GM19468 (cell line): ENCODE measurements around the gene CNTNAP4.

Experiments used
- ATAC-seq: cut with Tn5 transposase; IDR thresholded peaks from one replicate; pipeline ENCODE4 v1.9.1; 2021; ENCODE audit warnings: mild to moderate bottlenecking, moderate library complexity, moderate number of reproducible peaks; ENCODE audit not compliant: unreplicated experiment; ENCODE audit errors: extremely low read depth

The CNTNAP4 gene

GRCh38 chr16:76303637-76304314 lies 26.6 kb downstream of the CNTNAP4 start:
- ATAC-seq = no peak

DNA sequence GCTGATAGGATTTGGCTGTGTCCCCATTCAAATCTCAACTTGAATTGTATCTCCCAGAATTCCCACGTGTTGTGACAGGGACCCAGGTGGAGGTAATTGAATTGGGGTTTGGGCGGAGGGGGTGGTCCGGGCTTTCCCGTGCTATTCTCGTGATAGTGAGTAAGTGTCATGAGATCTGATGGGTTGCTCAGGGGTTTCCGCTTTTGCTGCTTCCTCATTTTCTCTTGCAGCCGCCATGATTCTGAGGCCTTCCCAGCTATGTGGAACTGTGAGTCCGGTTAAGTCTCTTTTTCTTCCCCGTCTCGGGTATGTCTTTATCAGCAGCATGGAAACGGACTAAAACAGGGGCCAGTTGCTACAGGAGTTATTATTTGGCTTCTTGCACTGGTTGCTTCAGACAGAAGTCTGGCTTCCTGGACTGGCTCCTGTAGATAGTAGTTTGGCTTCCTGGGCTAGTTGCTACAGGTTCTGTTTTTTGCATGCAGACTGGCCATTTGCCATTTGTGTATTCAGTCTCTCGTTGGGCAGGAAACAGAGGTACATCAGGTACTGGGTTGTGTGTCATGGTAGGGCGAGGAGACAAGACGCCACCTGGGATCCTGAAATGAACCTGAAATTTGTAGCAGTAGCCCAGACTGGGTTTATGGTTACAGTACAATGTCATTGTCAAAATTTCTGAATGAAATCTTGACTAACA lies 32.6 kb downstream of the CNTNAP4 start:
- ATAC-seq = no peak

GRCh38 chr16:76311260-76311659 lies 34.1 kb downstream of the CNTNAP4 start:
- no peak for ATAC-seq

- ATAC-seq = no peak
Measured at GRCh38 chr16:76318565-76318964, 41.4 kb downstream of the CNTNAP4 start.

- no peak for ATAC-seq
Measured at GRCh38 chr16:76329106-76329505, 51.9 kb downstream of the CNTNAP4 start.

DNA sequence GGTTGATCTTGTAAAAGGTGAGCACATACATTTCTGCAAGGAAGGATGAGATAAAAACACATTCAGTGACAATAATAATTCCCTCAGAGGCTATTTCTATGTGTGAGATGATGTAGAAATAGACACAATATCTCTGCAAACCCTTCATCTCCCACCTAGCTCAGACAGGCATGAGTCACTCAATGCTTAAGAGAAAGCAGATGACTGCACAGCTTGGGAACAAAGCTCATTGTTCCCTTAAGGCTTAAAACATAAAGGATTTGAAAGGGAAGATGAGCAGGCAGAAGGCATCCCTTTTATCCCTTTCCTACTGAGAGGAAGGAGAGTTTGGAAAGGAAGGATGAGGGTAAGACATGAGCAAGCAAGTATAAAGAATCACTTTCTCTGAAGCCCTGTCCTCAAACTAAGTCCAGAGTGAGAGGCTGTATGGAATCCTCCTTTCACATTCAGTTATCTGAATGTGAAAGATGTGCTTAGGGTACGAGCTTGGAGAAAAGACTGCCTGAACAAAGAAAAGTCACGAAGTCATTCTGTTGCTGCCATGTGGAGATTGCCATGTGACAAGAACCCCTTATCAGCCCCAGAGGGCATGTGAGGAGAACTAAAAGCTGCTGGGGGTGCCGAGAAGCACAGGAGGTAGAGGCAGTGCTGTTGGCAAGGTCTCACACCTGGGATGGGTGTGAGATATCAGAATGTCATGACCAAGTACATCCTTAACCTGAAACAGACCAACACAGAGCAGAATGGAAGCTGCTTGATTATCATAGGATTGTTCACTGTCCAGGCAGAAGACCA lies 58.2 kb downstream of the CNTNAP4 start:
- no peak for ATAC-seq

- no peak for ATAC-seq
Measured at GRCh38 chr16:76336112-76336511, 58.9 kb downstream of the CNTNAP4 start.

DNA sequence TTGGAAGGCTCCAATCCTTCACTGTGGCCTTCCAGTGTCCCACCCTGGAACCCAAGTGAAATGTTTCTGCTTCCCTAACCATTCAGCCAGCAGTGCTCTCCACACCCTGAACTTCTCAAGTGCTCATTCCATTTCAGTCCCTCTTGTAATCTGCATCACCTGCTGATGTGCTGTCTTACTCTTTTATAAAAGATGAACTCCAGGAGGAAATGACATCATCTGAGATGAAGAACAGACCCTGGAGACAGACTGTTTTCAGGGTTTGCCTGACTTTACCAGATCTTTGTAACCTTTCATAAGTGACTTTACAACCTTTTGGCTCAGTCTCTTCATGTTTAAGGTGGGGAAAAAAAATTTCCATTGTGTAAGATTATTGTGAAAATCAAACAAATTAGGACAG lies 61.3 kb downstream of the CNTNAP4 start:
- ATAC-seq = no peak

DNA sequence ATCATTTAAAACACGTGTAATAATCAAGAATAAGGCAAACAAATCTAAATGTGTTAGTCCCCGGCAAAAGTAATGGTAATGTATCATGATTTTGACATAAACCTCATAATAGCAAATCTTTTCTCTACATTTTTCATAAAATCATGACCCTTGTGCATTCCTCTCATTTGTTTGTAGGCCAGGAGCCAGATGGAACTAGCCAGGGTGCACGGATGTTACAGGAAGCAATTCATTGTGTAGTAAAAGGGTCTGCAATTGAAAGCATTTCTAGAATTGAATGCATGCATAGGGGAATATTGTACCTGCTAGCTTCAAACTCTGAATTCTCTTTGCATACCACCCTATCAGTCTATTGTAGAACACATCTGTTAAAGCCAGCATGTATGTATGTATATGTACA lies 66.6 kb downstream of the CNTNAP4 start:
- no peak for ATAC-seq

DNA sequence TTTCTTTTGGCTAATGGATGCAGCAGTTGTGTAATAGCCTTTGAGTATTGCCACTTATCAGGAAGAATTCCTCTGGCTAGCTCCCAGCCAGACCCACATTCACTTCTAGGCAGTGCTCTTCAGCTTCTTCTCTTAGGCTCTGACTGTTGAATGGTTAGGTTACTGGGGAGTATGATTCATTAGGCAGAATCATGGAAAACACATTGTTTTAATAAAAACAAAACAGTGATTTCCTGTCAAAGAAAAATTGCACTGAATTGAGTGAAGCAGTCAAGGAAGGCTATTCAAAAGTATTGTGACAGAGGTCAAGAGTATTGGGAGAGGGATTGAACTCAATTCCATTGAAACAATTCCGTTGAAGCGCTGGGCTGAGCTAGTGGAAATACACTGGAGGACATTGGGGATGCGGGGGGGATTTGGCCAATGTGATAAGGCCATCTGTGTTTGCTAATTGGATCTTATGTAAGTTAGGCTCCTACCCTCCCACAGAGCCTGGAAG lies 68.0 kb downstream of the CNTNAP4 start:
- ATAC-seq = no peak

- no peak for ATAC-seq
Measured at GRCh38 chr16:76346210-76346609, 69.0 kb downstream of the CNTNAP4 start.

DNA sequence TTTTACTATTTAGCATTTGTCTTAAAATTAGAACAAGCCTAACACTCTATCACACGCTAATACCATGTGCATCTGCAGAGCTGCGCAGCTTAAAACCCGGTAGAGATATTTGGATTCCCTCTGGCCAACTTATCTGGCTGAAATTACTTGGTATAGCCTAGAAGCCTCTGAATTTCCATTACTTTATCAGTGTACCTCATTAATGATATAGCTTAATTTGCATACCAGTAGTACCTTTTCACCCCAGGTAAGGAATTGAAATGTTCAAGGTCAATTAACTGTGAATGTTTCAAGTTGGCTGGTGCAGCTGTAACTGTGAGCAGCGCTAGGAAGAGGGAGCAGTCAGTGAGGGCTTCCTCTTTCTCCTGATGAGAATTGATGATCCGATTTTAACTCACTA lies 74.2 kb downstream of the CNTNAP4 start:
- ATAC-seq = no peak

DNA sequence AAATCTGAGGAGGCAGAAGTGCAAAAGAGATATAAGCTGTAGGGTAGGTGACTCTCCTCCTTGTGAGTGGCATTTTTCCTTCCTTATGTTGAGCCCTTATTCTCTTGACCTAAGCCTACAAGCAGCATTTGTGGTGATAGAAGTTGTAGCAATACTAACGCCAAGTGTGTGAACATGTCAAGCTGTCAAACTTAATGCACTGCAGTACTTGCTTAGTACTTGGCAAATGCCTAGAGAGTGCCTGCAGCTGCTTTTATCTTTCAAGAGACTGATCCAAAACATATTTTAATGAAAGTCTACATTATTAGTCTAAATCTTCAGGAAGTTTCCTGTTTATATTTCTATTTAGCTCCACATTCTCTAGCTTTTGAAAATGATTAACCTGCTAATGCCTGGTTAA lies 83.2 kb downstream of the CNTNAP4 start:
- no peak for ATAC-seq

- no peak for ATAC-seq
Measured at GRCh38 chr16:76370344-76370743, 93.1 kb downstream of the CNTNAP4 start.

GRCh38 chr16:76371441-76371840 lies 94.2 kb downstream of the CNTNAP4 start:
- ATAC-seq = no peak

DNA sequence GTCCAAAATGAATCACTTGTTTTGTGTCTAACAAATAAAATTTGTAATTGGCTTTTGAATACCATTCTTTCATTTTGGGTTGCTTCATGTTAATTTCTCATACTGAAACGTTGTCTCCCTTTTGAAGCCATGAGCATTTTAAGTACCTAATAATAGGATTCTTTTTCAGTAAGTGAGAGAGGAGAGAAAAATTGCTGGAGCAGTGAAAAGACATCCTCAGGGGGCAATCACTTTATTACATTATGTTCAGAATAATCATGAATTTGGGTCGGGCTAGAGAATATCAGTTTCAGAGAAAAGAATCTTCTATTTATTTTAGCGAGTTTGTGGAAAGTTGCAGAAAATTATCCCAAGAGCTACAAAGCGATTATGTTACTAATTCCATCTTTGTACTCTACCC lies 96.8 kb downstream of the CNTNAP4 start:
- ATAC-seq = no peak

DNA sequence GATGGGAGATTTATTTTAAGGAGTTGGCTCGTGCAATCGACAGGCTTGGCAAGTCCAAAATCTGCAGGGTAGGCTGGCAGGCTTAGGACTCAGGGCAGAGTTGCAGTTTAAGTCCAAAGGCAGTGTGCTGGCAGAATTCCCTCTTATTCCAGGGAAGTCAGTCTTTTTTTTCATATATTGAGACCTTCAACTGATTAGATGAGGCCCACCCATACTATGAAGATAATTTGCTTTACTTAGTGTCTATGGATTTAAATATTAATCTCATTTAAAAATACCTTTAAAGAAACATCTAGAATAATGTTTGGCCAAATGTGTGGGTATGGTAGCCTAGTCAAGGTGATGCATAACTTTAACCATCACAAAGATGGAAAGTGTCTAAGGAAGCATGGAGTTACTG lies 99.8 kb downstream of the CNTNAP4 start:
- no peak for ATAC-seq

DNA sequence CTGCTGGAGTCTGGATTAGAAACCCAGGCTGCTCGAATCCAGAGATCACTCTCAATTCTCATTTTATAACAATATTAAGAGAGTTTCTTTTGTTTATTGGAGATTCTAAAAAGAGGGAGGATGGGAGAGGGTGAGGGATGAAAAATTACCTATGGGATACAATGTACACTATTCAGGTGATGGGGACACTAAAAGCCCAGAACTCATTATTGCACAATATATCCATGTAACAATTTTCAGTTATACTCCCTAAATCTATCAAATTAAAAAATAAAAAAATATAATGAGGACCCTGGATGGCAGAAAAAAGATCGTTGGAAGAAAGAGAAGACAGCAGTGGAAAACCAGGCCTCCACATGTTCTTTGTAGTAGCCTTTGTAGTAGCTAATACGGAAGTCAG lies 100.8 kb downstream of the CNTNAP4 start:
- no peak for ATAC-seq

DNA sequence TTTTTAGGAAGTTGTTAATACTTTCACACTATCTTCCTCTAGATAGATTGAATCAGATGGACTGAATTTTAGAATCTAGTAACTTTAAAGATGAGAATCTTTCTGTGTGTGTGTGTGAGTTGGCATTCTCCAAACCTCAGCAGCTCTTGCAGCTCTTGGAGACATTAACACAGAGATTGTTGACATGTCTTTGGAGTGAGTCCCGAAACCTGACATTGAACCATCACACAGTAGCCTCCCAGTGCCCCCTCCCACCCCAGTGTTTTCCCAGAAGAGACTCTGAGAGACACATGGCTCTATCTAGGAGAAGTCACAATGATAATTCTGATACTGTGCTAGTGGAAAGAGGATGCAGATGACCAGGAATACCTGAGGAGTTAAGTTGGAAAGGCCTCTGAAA lies 103.9 kb downstream of the CNTNAP4 start:
- no peak for ATAC-seq

DNA sequence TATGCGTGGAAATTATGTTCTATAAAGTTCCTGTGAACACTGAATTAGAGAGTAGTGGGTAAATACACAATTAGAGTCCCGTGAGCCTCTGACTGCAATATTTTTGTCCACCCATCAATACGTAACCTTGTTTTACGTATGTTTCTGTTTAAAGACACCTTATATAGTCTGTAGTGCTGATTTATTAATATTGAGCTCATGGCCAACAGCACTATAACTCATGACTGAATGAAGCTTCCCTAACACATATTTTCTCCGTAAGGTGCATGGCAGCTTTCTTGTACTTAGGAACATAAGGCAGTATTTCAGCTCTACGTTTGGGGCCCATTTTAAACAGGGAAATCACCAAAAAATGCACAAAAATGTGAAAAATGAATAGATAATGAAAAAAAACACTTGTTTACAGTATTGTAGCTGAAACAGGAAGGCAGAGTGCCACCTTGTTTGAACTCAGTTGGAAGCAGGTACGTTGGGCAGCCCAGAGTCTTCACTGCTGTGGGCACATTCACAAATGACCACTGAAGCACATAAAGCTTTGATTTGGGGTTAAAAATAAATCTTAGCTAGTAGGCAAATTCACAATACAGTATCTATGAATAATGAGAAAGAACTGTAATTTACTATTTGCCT lies 108.5 kb downstream of the CNTNAP4 start:
- no peak for ATAC-seq

DNA sequence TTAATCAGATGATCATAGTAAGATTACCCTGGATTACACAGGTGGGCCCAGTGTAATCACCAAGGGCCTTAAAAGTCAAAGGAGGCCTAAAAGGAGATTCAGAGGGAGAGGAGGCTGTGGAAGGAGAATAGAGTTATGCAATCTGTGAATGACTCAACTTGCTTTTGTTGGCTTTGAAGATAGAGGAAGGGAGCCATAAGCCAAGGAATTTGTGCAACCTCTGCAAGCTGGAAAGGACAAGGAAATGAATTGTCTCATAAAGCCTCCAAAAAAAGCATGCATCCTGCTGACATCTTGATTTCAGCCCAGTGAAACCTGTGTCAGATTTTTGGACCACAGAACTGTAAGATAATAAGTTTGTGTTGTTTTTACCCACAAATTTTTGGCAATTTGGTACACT lies 109.6 kb downstream of the CNTNAP4 start:
- no peak for ATAC-seq
